ENCODE results near the gene B9D1.
"Not testable (repeated sequence)": the region's sequence is repeated elsewhere in the genome, so short reads cannot be mapped to it uniquely, and the experiment has no call there.

B9D1 gene

DNA sequence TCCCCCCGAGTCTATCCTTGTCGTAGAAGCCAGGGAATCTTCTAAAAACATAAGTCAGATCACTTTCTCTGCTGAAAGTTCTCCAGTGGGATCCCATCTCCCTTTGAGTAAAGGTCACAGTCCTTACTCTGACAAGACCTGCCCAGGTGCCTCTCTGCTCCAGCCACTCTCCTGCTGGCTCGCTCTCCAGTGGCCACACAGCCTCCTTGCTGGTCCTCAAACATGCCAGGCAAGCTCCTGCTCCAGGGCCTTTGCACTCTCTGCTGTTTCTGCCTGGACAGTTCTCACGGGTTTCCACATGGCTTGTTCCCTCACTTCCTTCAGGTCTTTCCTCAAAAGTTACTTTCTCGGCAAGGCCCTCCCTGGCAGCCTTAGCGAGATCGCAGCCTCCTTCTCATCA is 3.4 kb downstream of the B9D1 start:
- no peak for DNase-seq (ENCODE audit: low read depth in 3 of 3)

DNA sequence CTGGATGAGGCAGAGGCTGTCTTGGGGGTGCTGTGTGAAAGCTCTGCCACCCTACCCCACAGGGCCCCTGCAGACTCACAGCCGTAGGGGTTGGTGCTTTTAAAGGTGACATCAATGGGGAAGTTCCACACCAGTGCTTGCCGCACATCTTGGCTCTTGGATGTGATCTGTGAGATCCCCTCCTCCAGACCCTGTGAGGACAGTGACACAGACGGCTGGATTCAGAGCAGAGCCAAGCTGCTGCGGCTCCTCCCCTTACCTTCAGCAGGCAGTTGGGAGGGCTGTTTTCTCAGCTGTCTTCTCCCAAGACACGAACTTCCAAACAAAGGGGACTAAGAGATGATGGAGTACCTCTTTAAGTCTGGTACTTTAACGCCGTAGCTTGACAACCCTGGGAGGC is 4.8 kb downstream of the B9D1 start:
- DNase-seq (ENCODE audit: low read depth in 3 of 3): no peak

DNA sequence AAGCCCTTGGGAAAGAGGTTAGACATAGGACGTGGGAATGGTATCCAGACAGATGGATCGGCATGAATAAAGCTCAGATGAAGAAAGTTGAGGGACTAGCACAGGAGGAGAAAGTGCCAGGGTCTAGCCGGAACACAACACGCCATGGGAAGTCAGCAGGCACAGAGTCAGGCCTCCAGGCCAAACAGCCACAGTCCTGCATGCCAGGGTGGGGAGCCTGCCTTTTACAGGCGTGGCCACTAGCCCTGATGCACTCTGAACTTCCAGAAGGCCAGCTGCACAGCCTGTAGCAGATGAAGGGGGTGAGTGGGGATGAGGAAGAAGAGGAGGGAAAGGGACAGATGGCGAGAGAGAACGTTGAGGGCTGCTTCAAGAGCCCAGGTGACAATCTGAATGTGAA is 5.2 kb downstream of the B9D1 start:
- DNase-seq (ENCODE audit: low read depth in 3 of 3): no peak

DNA sequence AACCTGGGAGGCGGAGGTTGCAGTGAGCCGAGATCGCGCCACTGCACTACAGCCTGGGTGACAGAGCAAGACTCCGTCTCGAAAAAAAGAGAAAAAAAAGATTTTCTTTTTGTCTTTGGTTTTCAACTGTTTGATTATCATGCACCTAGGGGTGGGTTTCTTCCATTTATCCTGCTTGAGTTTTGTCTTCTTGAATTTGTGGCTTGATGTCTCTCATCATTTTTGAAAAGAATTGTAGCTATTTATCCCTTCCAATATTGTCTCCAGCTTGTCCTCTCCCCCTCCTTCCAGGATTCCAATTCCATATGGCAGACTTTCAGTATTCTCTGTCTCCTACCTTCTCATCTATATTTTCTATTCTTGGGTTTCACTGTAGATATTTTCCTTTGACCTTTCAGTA is 7.8 kb downstream of the B9D1 start:
- DNase-seq (ENCODE audit: low read depth in 3 of 3): no peak

DNA sequence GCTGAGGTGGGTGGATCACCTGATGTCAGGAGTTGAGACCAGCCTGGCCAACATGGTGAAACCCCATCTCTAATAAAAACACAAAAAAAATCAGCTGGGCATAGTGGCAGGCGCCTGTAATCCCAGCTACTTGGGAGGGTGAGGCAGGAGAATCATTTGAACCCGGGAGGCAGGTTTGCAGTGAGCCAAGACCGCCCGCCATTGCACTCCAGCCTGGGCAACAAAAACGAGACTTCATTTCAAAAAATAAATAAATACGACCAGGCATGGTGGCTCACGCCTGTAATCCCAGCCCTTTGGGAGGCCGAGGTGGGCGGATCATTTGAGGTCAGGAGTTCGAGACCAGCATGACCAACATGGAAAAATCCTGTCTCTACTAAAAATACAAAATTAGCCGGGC is 9.1 kb downstream of the B9D1 start:
- not testable (repeated sequence) for DNase-seq (ENCODE audit: low read depth in 3 of 3)

DNA sequence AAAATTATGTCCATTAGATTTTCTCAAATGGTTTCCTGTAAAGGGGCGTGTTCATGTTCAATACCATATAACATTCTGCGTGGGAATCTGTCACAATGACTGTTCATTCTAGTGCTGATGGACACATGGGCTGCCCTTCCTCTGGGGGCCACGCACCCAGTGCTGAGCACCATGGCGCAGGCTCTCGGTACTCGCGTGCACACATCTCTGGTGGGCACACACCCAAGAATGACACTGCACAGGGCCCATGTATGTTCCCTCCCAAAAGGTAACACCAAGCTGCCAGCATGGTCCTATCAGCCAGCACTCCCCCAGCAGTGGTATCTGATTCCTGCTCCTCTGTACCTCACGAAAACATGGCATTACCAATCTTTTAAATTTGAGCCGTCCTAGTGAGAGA is 13.7 kb downstream of the B9D1 start:
- no peak for DNase-seq (ENCODE audit: low read depth in 3 of 3)

DNA sequence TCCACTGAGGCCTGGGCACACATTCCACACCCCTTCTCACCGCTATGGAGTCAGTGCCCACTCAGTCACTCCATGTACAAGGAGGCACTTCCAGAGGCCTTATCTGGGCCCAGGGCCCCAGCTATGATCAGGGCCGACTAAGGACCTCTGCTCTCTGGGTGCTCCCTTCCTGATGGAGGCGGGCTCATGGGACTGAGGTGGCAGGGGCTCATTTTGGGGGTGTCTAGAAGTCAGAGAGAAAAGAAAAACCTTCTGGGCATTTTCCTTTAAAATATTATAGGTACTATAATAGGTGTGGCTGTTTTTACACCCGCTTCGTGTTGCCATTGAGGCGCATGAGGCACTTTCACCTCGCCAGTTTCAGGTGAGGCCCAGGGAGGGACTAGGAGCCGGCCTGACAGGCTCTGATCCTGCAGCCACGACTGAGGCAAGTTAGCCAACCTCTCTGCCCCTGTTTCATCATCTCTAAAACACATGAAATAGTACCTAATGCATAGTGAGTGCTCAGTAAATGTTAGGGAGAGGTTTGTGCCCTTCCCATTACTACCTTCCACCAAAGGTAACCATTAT is 14.4 kb downstream of the B9D1 start:
- DNase-seq (ENCODE audit: low read depth in 3 of 3): no peak

DNA sequence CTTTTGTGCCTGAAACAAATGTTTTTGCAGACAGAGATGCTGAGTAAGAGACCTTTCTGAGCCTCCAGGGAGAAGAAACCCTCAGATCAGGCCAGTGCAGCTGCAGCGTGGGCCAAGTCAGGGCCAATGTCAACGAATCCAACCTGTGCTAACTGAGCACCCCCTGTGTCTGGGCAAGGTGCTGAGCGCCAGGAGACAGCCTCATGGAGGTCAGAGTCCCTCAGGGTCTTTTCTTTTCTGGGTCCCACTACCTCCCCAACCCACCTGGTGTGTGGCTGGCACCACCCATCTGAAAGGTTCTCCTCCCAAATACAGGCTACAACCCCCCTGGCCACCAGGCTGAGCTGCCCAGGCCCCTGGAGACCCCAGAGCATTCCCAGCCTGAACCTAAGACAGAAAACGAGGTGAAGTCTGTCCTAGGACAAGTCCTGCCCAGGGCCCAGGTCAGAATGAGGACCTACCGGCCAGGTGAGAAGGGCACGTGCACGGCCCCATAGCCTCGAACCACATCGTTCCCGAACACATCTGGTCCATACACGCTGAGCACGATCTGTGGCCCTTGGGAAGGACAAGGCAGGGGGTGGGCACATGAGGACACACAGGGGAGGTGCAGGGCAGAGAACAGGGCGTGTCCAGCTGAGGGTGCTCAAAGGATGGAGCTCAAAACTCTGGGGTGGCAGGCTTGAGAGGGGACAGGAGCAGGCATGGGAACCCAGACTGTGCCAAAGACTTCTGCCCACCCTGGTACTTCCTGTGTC is 15.0 kb downstream of the B9D1 start:
- DNase-seq (ENCODE audit: low read depth in 3 of 3): no peak

DNA sequence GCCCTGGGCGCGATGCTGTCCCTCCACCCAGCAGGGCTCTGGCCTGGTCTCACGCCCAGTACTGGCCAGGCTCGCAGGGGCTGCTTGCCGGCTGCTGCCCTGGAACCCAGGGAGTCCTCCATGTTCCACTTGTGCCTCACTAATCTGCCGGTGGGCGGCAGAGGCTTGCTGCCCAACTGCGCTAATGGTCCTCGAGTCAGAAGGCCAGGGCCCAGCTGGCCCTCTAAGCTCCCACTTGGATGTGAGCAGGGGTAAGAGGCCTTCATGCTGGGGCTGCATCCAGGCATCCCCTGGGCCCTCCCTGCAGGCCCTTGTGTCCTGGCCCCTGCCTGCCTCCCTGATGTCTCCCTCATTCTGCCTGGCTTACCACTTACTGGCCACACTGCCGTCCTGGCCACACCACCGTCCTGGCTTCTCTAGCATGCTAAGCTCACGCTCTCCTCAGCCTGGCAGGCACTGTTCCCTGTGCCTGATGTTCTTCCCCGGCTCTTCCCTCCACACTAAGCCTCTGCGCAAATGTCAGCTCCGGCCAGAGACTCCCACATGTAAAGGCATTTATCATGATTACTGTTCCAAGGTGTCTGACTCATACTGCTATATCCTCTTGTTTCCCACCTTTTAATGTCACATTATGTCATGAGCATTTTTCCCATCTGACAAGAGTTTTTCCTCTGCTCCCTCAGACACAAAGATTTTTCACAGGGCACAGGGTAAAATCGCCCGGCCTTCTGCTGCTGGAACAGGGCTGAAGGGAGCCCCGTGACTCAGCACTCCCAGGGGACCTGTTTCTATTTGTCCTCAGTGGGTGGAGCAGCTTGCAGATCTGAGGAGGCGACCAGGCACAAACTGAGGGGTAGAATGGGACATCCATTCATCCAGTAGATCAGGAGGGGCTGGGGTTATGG is 15.9 kb downstream of the B9D1 start:
- DNase-seq (ENCODE audit: low read depth in 3 of 3): no peak

DNA sequence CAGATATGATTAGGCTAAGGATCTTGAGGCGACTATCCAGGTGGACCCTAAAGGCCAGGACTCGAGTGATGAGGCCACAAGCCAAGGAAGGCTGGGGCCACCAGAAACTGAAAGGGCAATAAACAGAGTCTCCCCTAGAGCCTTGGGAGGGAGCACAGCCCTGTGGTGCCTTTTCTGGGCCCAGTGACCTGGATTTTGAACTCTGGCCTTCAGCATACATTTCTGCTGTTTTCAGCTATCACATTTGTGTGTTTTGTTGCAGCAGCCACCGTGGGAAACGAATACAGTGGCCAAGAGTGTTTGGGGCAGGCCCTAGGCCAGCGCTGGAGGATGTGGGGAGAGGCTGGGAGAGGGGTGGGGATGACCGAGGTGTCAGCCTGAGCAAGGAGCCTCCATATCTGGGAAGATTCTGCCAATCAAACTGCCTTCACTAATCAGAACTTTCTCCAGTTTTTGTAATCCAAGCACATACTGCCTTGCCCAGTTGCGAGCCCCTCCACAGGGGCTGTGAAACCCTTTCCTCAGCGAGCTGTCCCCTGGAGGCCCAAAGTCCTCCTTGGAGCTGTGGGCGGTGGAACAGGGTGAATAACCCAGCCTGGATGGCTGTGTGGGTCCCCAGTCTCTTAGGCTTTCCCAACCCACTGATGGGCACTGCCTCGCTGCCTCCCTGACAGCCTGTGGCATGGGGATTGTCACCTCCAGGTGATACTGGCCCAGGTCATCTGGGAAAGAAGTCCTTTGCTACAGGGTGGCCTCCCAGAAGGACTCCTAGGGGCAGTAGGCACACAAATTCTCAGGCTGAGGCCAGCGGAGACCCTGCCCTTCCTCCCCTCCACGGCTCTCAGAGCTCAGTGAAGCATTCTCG is 16.8 kb downstream of the B9D1 start:
- DNase-seq (ENCODE audit: low read depth in 3 of 3): no peak

DNA sequence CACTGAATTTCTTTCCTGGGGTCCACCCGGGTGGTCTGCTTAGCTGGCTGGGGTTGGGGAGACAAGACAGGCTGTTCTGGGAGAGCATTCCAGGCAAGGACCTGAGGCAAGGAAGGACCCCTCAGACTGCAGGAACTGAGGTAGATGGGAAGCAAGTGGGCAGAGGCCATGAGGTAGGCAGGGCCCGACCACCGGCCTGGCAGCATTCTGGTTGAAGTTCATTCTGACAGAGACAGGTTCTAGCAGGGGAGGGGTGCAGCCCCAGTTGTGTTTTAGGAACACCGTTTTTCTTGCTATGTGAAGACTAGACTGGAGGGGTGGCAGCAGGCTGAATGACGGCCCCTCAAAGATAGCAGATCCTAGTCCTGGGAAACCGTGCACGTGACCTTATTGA is 17.5 kb downstream of the B9D1 start:
- no peak for DNase-seq (ENCODE audit: low read depth in 3 of 3)

DNA sequence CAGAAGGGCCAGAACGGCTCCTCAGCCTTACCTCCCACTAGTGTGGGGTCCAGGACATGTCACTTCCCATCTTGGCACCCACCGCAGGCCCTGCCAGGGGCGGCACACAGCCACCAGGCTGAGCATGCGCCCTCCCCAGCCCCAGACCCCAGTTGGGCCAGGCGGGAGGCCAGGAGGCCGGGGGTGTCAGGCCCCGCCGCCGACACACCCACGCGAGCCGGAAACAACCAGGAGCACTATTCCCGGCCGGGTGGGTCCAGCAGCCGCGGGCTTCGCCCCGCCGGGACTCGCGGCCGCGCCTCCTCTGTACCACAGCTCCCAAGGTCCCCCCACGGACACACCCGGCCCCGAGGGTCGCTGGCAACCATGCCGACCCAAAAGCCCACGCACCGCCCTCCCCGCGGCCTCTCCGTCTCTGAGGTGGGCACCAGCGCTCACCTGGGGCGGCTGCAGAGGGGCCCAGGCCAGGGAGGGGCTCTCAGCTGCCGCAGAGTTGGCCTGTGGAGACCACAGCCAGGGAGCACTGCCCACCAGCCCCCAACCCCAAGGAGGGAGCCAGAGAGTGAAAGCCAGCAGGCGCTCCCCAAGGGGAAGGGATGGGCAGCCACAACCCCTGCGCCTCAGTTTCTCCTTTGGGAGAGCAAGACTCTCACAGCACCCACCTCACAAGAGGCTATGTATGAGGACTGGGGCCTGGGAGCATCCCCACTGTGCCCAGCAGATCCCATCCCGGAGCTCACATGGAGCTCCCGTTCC is 18.0 kb downstream of the B9D1 start:
- DNase-seq (ENCODE audit: low read depth in 3 of 3): no peak

DNA sequence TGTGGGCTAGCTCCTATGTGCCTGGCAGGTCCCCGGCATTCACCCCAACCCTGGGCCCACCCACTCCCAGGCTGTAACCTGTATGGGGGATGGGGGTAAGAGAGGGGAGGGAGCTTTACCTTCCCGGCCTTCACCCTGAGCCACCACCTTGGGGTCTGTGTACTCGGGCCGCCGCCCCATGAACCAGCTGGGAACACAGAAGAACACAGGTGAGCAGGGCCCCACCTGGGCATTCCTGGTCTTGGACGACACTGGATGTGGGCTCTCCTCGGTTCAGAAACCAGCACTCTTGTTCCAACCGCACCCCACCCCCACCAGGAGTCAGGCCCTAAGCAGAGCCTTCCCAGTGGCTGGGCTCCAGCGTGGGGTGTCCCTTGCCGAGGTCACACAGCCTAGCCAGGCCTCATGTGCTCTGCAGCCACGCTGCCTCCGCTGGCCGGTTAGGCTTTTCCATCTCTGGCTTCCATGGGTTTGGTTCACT is 18.8 kb downstream of the B9D1 start:
- no peak for DNase-seq (ENCODE audit: low read depth in 3 of 3)

DNA sequence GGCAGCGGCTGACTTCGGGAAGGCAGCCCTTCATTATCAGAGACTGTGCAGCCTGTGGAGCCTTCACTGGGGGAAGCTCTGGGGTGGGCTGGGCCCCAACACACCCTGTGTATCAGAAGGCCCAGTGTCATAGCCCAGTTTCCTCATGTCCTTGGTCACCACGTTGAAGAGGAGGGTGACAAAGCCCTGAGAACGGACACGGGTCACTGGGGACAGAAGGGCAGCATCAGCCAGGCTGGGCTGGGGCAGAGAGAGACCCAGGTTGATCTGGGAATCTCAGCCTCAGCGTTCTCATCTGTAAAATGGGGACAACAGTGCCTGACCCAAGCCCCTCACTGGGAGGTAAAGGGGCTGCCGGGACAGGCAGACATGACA is 19.3 kb downstream of the B9D1 start:
- no peak for DNase-seq (ENCODE audit: low read depth in 3 of 3)

DNA sequence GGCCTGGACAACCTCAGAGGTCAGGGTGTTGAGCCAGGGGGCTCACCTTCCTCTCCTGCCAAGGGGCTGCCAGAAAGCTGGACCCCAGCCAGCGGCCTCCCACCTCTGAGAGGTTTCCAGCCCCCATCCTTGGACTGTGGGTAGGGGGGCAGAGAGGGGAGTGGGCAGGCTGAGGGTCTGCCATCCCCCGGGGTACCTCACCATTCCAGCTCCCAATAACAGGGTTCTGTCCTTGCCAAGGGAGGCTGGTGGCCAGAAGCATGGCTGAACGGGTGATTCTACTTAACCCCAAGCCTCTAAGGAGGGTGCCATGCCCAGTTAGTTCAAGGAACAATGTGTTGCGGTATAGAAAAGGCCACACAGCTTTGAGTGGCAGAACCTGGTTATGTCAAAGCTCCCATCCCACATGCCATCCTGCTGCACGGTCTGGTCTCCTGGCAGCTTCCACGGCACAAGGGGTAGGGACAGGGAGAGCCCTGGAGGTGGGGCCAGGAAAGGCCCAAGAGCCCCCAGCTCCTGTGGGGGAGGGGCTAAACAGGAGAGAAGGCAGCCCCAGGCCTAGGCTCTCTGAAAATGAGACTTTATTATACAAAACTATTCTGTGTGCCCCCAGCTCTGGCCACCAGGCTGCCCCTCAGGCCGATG is 19.8 kb downstream of the B9D1 start:
- DNase-seq (ENCODE audit: low read depth in 3 of 3): no peak

DNA sequence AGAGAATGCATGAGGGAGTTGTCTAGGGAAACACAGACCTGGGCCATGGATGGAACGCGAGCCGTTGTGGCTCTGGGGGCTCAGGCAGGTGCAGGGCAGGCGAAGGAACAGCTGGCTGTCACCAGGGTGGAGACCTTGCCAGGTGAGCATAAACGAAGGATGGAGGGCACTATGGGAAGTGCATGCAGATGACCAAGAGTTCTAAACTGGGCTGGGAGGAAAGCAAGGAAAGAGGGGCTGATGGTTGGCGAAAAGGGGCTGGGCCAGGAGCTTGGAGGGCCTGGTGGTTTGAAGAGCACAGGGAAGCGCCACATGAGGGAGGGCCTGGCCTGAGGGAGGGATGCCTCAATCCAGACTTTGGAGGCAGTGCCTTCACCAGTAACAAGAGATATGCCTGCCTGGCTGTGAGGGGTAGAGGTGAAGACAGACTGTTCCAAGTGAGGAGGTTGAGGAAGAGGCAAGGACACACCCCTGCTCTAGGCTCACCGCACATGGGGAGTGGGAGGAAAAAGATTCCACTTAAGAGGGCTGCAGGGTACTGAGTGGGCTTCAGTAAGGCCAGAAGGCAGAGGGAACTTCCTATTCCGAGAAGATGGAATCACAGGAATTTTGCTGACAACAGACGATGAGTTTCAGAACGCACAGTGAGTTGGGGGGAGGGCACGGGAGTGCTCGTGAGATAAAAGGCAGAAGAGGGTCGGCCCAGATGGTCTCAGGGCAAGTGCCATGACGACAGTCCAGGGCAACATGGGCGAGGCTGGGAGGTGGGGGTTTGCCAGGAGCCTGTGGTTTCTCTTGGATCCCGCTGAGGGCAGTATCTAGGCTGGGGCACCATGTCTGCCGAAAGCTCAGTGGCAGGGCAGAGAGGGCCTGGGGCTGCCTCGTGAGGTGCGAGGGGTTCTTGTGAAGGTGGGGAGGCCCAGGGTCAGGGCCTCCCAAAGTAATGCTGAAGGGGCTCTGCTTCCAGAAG is 20.6 kb downstream of the B9D1 start:
- no peak for DNase-seq (ENCODE audit: low read depth in 3 of 3)

DNA sequence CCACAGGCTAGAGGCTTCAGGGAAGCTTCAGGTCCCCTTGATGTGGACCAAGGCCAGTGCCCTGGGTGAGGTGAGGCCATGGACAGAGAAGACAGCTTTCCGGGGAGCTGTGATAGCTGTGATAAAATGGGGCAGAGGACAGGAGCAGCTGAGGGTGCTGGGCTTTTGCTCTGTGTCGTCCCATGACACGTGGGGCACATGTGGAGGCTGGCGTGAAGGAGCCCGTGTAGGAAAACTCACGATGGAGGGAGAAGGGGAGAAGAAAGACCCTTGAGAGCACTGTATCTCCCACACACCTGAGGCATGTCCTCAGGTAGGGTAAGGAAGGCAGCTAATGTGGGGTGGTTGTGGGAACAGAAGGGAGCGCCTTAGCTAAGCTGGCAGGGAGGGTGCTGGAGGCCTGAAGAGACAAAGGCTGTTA is 21.3 kb downstream of the B9D1 start:
- DNase-seq (ENCODE audit: low read depth in 3 of 3): no peak

DNA sequence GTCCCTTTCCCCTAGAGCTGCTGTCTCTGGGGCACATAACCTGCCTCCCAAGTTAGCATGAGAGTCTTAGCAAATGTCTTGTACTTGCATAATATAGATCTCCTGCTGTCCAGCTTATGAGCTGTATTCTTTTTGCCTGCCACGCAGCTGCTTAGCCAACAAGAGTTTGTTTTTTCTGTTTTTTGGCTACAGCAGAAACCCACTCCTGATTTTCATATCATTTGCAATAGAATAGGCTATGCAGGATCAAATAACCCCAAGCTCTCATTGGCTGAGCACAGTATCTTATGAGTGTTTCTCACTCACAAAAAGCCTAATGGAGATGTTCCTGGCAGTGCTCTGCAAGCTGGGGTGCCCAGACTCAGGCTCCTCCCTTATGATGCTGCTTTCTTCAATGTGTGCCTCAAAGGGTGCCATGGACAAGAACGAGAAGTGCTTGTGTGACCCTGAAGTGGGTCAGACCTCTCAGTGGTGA is 23.1 kb downstream of the B9D1 start:
- DNase-seq (ENCODE audit: low read depth in 3 of 3): no peak

Data from stimulated activated CD4-positive, alpha-beta T cell treated with anti-CD3 and anti-CD28 coated beads, TNF-alpha, amount 100 ng/mL, for 4 hours (primary cell).